Muscle layer of duodenum (tissue), 2 donors: ENCODE measurements around the gene SAPCD2.
"Not testable (repeated sequence)": the region's sequence is repeated elsewhere in the genome, so short reads cannot be mapped to it uniquely, and the experiment has no call there.

Experiments
- H3K27ac ChIP-seq: one replicate; pipeline ENCODE4 v1.7.0; 2013; ENCODE audit warnings: mild to moderate bottlenecking, low read length
- H3K27me3 ChIP-seq: one replicate; pipeline ENCODE4 v1.7.0; 2013; ENCODE audit warnings: low read depth, mild to moderate bottlenecking, control low read depth, low read length
- H3K36me3 ChIP-seq, 2 donors: one replicate each; pipeline ENCODE4 v1.7.0; 2013; ENCODE audit warnings: low read length in 2 of 2, control low read depth in 1 of 2, mild to moderate bottlenecking in 1 of 2; ENCODE audit not compliant: insufficient read depth in 2 of 2, control insufficient read depth in 1 of 2
- H3K4me1 ChIP-seq, 2 donors: one replicate each; pipeline ENCODE4 v1.7.0; 2013; ENCODE audit warnings: low read length in 2 of 2, mild to moderate bottlenecking in 2 of 2, control low read depth in 1 of 2, moderate library complexity in 1 of 2; ENCODE audit not compliant: insufficient read depth in 2 of 2, control insufficient read depth in 1 of 2
- H3K4me3 ChIP-seq, 2 donors: one replicate each; pipeline ENCODE4 v1.7.0; 2013; ENCODE audit warnings: low read length in 2 of 2, low read depth in 1 of 2, mild to moderate bottlenecking in 1 of 2
- H3K9me3 ChIP-seq, 2 donors: one replicate each; pipeline ENCODE4 v1.7.0; 2013; ENCODE audit warnings: low read length in 2 of 2, control low read depth in 1 of 2, mild to moderate bottlenecking in 1 of 2; ENCODE audit not compliant: control insufficient read depth in 1 of 2
- donor health status: healthy.

Gene SAPCD2

DNA sequence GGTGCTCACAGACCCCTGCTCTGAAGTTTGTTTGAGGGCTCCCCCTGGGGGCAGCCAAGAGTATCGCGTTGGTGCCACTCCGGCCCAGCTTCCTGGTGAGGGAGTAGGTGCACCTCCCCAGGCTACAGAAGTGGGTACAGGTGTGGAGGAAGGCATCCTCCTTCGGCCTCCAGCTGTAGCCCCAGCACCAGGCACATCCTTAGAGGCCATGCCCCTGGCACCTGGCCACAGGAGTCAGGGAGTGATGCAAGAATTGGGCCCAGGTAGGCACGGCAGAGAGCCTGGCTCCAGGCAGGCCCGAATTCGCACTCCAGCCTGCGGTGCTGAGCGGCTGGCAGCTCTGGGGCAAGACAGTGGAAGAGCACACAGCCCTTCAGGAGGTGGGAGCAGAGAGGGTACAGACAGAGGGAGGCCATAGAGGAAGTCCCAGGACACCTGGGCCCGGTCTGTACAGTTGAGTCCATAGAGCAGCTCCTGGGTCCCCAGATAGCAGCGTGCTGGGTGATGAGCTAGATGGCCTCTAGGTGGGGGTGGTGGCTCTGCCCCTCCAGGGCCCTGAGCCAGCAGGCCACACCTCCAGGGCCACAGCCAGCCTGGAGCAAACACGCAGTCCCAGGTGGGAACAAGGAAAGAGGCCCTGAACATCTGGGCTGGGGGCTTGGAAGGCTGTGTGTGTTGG, 2.4 kb downstream of the SAPCD2 start:
- Histone ChIP-seq H3K27me3 (no peaks in the 10 kb centered on the region), H3K4me1 (peaks cover 4 to 23% of the 10 kb centered on the region in 2 donors), H3K36me3 (no peaks in the 10 kb centered on the region), H3K27ac (no peak overlapping the region), H3K9me3 (no peaks in the 10 kb centered on the region), H3K4me3 (no peak overlapping the region)

DNA sequence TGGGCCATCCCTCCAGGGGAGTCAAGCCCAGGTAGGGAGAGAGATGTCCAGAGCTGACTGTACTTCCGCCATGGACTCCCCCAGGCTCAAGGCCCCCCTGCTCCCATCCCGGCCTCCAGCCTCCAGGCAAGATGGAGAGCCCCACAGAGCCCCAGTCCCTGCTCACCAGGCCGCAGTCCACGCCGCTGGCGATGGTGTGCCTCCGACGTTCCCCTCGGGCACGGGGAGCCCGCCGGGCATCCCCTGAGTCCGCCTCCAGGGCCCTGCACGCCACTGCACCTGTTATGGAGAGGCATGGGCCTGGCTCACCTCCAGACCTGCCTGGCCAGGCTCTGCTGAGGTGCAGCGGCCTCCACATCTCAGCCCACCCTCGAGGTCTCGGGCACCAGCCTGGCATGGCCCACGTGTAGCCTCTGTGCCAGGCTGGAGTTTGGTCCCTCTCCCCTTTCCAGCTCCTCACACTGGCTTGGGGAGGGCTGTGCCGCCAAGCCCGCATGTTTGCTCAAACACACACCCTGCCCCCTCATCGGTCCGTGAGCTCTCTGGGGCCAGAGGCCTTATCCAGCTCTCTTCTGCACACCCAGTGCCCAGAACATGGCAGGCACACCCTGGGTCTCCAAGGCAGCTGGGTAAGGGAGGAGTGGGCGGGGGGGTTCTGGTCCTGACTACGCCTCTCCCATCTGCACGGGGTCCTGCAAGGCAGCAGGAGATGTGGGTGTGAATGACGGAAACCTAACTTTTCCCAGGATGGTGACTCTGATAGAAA, 4.1 kb downstream of the SAPCD2 start:
- Histone ChIP-seq H3K36me3 (no peaks in the 10 kb centered on the region), H3K9me3 (no peaks in the 10 kb centered on the region), H3K27me3 (no peaks in the 10 kb centered on the region), H3K4me3 (no peak overlapping the region), H3K27ac (no peak overlapping the region), H3K4me1 (peaks cover 3 to 18% of the 10 kb centered on the region in 2 donors)

DNA sequence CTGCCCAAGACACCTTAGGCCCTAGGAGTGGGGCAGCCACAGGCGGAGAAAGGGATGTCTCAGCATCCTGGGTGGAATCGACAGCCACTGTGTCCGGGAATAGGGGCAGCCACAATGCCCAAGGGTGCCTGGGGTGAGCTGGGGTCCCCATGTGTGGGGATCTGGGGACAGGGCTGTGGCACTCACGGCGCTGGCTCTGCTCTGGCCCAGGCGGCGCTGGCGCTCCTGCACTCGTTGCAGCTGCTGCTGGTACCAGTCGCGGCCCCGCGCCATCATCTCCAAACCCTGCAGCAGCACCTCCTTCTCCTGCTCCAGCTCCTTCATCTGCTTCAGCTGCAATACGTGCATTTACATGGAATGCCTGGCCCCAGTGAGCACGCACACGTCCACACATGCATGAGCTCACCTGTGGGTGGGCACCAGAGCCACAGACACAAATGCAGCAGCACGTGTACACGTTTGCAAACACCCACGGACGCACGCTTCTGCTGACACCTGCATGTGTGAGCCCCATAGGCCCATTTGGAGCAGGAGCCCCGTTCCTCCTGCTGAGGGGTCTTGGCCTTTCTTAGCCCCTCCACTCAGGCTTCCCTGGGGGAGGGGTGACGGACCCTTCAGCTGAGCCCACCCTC, 4.9 kb downstream of the SAPCD2 start:
- Histone ChIP-seq H3K4me3 (no peak overlapping the region), H3K27ac (no peak overlapping the region), H3K9me3 (no peaks in the 10 kb centered on the region), H3K36me3 (no peaks in the 10 kb centered on the region), H3K4me1 (peaks cover 0 to 11% of the 10 kb centered on the region in 2 donors), H3K27me3 (no peaks in the 10 kb centered on the region)

DNA sequence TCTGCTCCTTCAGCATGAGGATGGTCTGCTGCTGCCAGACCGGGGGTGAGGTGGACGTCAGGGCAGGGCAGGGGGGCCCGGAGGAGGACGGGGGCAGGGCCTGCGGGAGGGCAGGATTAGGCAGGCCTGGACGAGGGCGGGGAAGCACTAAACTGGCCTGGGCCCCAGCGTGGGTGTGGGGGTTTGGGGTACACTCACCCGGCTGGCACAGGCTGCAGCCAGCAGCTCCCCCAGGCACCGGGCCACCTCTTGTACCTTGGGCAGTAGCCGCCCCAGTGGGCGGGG, 5.5 kb downstream of the SAPCD2 start:
- Histone ChIP-seq H3K36me3 (no peaks in the 10 kb centered on the region), H3K27me3 (no peaks in the 10 kb centered on the region), H3K4me3 (no peak overlapping the region), H3K9me3 (no peaks in the 10 kb centered on the region), H3K27ac (no peak overlapping the region), H3K4me1 (peaks cover 0 to 11% of the 10 kb centered on the region in 2 donors)

DNA sequence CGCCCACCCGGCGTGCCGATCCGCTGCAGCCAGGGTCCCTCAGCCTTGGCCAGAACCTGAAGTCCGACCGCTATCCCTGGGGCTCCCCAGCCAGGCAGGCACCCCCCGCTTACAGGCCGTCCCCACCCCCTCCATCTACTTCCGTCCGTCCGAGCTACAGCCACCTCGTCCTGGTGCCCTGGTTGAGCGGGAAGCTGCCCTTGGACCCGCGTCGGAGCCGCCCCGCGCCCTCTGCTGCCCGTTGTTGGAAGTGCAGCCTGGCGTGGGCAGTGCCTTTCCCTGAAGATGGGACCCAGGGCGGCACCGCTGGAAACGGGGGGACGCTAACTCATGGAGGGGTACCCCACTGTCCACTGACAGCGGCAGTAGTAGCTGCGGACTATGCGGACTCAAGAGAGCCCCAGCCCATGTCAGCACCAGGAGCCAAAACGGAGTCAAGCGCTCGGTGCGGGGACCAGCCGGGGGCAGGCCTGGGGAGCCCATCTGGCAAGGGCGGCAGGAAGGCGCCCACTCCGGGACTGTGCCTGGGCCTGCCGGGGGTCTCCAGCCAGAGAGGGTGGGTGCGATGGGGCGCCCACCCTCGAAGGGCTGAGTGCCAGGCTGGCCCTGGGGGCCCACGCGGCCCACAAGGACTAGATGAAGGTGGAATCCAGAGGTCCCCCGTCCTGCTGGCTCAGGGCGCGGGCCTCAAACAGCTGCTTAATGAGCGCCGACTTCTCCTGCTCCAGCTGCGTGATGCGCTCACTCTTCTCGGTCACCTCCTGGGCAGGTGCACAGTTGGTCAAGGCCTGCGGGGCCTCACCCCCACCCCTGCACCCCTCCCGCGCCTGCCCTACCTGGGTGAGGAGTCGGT, 6.1 kb downstream of the SAPCD2 start:
- H3K9me3 ChIP-seq, result no peaks in the 10 kb centered on the region
- H3K4me3 ChIP-seq, result no peak overlapping the region
- peaks cover 0 to 6% of the 10 kb centered on the region in 2 donors for H3K4me1 ChIP-seq
- H3K27me3 ChIP-seq, result no peaks in the 10 kb centered on the region
- no peaks in the 10 kb centered on the region for H3K36me3 ChIP-seq
- no peak overlapping the region for H3K27ac ChIP-seq

DNA sequence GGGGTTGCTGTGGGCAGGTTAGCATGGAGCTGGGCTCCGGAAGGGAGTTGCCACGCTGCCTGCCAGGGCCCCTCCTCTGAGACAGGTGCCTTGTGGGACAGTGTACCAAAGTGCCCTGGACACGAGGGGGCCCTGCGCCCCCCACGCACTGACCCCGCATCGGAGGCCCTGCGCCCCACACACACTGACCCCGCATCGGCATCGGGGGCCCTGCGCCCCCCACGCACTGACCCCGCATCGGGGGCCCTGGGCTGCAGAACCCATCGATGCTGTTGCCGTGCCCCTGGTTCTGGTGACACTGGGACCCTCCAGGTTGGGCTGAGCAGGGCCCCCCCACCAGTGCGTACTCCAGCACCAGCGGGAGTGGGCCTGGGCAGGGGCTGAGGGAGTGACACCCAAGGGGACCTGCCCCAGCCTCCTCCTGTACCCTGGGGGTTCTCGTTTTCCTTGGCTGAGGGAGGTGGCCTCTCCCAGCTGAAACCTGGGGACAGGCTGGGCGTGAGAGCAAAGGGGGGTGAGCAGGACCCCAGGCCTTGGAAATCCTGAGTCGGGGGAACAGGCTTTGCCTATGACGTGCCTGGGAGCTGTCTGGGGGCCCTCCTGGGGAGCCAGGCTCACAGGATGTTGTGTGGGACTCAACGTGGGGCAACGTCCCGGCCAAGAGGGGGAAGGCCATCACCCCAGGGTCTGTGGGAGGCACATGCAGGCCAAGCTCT, 6.9 kb downstream of the SAPCD2 start:
- Histone ChIP-seq H3K36me3 (no peaks in the 10 kb centered on the region), H3K27ac (no peak overlapping the region), H3K4me3 (no peak overlapping the region), H3K4me1 (peaks cover 0 to 6% of the 10 kb centered on the region in 2 donors), H3K27me3 (no peaks in the 10 kb centered on the region), H3K9me3 (no peaks in the 10 kb centered on the region)

DNA sequence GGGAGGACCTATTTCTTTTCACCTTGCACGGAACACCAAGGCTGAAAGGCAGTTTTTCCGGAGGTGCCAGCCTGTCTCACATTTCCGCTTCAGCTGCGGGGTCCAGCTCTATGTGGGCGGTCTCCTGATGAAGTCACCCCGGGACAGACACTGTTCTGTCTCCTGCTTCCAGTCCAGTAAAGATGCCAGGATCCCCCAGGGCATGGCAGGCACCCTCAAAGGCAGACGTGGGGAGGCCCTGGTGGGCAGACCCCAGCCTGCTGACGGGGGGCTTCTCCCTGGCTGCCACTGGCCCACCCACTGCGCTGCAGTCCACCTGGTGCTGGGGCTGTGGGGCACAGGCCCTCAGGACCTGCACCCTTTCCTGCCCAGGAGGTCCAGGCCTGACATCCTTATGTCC, 7.6 kb downstream of the SAPCD2 start:
- not testable (repeated sequence) for H3K27me3 ChIP-seq, H3K9me3 ChIP-seq, H3K4me3 ChIP-seq, H3K27ac ChIP-seq, H3K4me1 ChIP-seq, H3K36me3 ChIP-seq

DNA sequence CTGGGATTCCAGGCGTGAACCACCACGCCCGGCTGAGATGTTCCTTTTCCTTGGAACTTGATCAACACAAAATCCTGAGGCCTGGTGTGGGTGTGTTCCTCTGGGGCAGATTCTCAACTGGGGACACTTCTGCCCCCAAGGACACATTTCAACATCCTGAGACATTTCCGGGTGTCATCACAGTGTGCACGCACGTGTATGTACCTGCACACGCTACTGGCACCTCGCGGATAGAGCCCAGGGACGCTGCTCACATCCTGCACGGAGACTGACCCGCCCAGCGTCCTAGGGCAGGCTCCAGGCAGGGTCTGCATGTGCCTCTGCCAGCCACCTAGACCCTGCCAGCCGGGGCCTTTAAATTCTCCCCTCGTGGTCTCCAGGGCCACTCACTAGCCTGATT, 8.0 kb downstream of the SAPCD2 start:
- Histone ChIP-seq H3K36me3 (no peaks in the 10 kb centered on the region), H3K27ac (no peak overlapping the region), H3K9me3 (no peaks in the 10 kb centered on the region), H3K4me3 (no peak overlapping the region), H3K4me1 (peaks cover 0 to 6% of the 10 kb centered on the region in 2 donors), H3K27me3 (no peaks in the 10 kb centered on the region)

DNA sequence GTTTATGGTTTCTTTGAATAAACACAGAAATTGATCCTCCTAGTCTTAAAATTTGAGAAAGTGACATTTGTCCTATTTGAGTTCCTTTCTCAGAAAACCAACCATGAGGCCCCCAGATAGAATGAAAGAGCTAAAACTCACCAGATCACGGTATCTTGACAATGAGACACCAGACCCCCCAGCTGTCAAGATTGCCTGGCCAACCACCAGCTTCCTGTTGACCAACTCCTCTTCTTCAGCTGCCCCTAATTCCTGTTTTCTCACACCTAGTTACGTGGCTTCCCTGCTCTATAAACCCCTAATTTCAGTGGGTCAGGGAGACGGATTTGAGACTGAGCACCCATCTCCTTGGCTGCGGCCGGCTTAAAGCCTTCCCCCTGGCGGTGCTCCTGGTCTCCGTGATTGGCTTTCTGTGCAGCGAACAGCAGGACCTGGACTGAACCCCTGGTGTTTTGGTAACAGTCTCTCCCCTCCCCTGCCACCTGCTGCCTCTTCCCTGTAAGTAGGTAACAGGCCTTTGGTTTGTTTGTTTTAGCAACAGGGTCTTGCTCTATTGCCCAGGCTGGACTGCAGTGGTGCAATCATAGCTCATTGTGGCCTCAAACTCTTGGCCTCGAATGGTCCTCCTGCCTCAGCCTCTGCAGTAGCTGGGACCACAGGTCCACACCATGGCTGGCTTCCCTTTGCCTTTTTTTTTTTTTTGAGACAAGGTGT, 11.7 kb downstream of the SAPCD2 start:
- Histone ChIP-seq H3K36me3 (no peaks in the 10 kb centered on the region), H3K9me3 (no peaks in the 10 kb centered on the region), H3K4me1 (peaks cover 5 to 26% of the 10 kb centered on the region in 2 donors), H3K27ac (no peak overlapping the region), H3K27me3 (no peaks in the 10 kb centered on the region), H3K4me3 (no peak overlapping the region)

DNA sequence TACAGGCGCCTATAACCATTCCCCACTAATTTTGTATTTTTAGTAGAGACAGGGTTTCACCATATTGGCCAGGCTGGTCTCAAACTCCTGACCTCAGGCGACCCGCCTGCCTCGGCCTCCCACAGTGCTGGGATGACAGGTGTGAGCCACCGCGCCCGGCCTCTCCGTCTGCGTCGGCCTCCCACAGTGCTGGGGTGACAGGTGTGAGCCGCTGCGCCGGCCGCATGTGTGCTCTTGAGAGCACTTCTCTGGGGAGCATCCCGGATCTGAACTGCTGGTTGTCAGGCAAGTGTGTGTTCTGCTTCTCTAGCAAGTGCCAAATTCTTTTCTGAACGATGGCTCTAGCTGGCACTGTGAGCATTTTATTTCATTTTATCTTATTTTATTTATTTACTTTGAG, 12.8 kb downstream of the SAPCD2 start:
- Histone ChIP-seq H3K9me3 (no peaks in the 10 kb centered on the region), H3K4me3 (no peak overlapping the region), H3K4me1 (peaks cover 5 to 37% of the 10 kb centered on the region in 2 donors), H3K36me3 (no peaks in the 10 kb centered on the region), H3K27ac (no peak overlapping the region), H3K27me3 (peaks cover 8% of the 10 kb centered on the region)
